H1 (cell line): ENCODE results near the gene C20orf144.

Experiments used
- BRCA1 ChIP-seq: IDR thresholded peaks from 2 replicates; pipeline ENCODE4 v1.6.1; 2012; ENCODE audit warnings: low read depth, low read length, improper control_type of control experiment
- CHD1 ChIP-seq: IDR thresholded peaks from 2 replicates; pipeline ENCODE4 v1.6.1; 2012; ENCODE audit warnings: low read depth, low read length, improper control_type of control experiment
- E2F6 ChIP-seq: IDR thresholded peaks from 2 replicates; pipeline ENCODE4 v1.6.1; 2012; ENCODE audit warnings: inconsistent platforms
- EZH2 ChIP-seq: fragments of 200-600 bp; sonication (generic); IDR thresholded peaks from 2 replicates; pipeline ENCODE4 v1.7.1; 2012; ENCODE audit warnings: low read depth, mild to moderate bottlenecking, moderate library complexity, low read length, inconsistent platforms; ENCODE audit not compliant: severe bottlenecking
- KDM1A ChIP-seq: fragments of 200-600, 300-600 bp; sonication (generic); IDR thresholded peaks from 2 replicates; pipeline ENCODE4 v1.7.1; 2016; ENCODE audit warnings: mild to moderate bottlenecking, low read length, borderline replicate concordance
- NRF1 ChIP-seq: IDR thresholded peaks from 2 replicates; pipeline ENCODE4 v1.6.1; 2011; ENCODE audit warnings: mild to moderate bottlenecking, low read depth, low read length, improper control_type of control experiment
- POLR2A ChIP-seq, 2 experiments: IDR thresholded peaks; 1 replicate in 1 of 2; 2 replicates in 1 of 2; pipeline ENCODE4 v1.6.1; 2011; ENCODE audit warnings: low read depth in 2 of 2, low read length in 2 of 2, mild to moderate bottlenecking in 2 of 2; ENCODE audit errors: control extremely low read depth in 1 of 2
- RAD21 ChIP-seq, 2 experiments: IDR thresholded peaks in 1 of 2; conservative IDR thresholded peaks in 1 of 2; 2 replicates each; pipeline ENCODE4 v1.6.1; 2011; ENCODE audit warnings: low read depth in 2 of 2, low read length in 2 of 2, improper control_type of control experiment in 1 of 2, inconsistent platforms in 1 of 2, mild to moderate bottlenecking in 1 of 2, moderate library complexity in 1 of 2
- RNF2 ChIP-seq: fragments of 200-900, 300-1000 bp; sonication (generic); IDR thresholded peaks from 2 replicates; pipeline ENCODE4 v1.7.1; 2016; ENCODE audit warnings: borderline replicate concordance, low read depth, mild to moderate bottlenecking, antibody characterized with exemption, low read length; ENCODE audit not compliant: poor library complexity, severe bottlenecking; ENCODE audit errors: missing control alignments
- SIN3A ChIP-seq, 2 experiments: IDR thresholded peaks in 1 of 2; conservative IDR thresholded peaks in 1 of 2; 2 replicates each; pipeline ENCODE4 v1.6.1; 2011 to 2012; ENCODE audit warnings: low read length in 2 of 2, improper control_type of control experiment in 1 of 2, low read depth in 1 of 2, mild to moderate bottlenecking in 1 of 2
- SIX5 ChIP-seq: IDR thresholded peaks from 2 replicates; pipeline ENCODE4 v1.6.1; 2011; ENCODE audit warnings: mild to moderate bottlenecking, low read depth, low read length
- TAF1 ChIP-seq: IDR thresholded peaks from 2 replicates; pipeline ENCODE4 v1.6.1; 2011; ENCODE audit warnings: mild to moderate bottlenecking, low read depth, low read length
- TF ChIP-seq, protein P1 (sequence below), 3 experiments: IDR thresholded peaks; 1 replicate in 2 of 3; 2 replicates in 1 of 3; pipeline versions ENCODE4 v1.5.1 to v1.6.1; 2011; ENCODE audit warnings: low read length in 3 of 3, mild to moderate bottlenecking in 3 of 3, inconsistent platforms in 2 of 3, low read depth in 1 of 3, moderate library complexity in 1 of 3; ENCODE audit not compliant: insufficient read depth in 1 of 3; ENCODE audit errors: control extremely low read depth in 1 of 3
- TF ChIP-seq, protein P2 (sequence below): IDR thresholded peaks from 2 replicates; pipeline ENCODE4 v1.6.1; 2011; ENCODE audit warnings: low read length, improper control_type of control experiment

GRCh38 chr20:33711446-33711738 lies 49.3 kb downstream of the C20orf144 start:
- TF ChIP-seq KDM1A (no peak), RNF2 (no peak), SIX5 (no peak), EZH2 (no peak), POLR2A (IDR thresholded peaks at IDR 0.05; ENCODE audit: control extremely low read depth in 1 of 2, low read depth in 2 of 2, low read length in 2 of 2) (no peak), BRCA1 (no peak), E2F6 (no peak), CHD1 (no peak), SIN3A (conservative IDR thresholded peaks at IDR 0.05 in 1 of 2, IDR thresholded peaks at IDR 0.05 in 1 of 2; ENCODE audit: low read depth in 1 of 2, low read length in 2 of 2) (no peak), RAD21 (IDR thresholded peaks at IDR 0.05 in 1 of 2, conservative IDR thresholded peaks at IDR 0.05 in 1 of 2; ENCODE audit: low read depth in 2 of 2, low read length in 2 of 2) (no peak), TAF1 (no peak), NRF1 (no peak)
- TF ChIP-seq, protein P1, sequence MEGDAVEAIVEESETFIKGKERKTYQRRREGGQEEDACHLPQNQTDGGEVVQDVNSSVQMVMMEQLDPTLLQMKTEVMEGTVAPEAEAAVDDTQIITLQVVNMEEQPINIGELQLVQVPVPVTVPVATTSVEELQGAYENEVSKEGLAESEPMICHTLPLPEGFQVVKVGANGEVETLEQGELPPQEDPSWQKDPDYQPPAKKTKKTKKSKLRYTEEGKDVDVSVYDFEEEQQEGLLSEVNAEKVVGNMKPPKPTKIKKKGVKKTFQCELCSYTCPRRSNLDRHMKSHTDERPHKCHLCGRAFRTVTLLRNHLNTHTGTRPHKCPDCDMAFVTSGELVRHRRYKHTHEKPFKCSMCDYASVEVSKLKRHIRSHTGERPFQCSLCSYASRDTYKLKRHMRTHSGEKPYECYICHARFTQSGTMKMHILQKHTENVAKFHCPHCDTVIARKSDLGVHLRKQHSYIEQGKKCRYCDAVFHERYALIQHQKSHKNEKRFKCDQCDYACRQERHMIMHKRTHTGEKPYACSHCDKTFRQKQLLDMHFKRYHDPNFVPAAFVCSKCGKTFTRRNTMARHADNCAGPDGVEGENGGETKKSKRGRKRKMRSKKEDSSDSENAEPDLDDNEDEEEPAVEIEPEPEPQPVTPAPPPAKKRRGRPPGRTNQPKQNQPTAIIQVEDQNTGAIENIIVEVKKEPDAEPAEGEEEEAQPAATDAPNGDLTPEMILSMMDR (IDR thresholded peaks at IDR 0.05; ENCODE audit: control extremely low read depth in 1 of 3, insufficient read depth in 1 of 3, low read depth in 1 of 3, low read length in 3 of 3): no peak
- TF ChIP-seq, protein P2, sequence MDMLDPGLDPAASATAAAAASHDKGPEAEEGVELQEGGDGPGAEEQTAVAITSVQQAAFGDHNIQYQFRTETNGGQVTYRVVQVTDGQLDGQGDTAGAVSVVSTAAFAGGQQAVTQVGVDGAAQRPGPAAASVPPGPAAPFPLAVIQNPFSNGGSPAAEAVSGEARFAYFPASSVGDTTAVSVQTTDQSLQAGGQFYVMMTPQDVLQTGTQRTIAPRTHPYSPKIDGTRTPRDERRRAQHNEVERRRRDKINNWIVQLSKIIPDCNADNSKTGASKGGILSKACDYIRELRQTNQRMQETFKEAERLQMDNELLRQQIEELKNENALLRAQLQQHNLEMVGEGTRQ: no peak
